ENCODE results near the gene SWAP70.

The SWAP70 gene

DNA sequence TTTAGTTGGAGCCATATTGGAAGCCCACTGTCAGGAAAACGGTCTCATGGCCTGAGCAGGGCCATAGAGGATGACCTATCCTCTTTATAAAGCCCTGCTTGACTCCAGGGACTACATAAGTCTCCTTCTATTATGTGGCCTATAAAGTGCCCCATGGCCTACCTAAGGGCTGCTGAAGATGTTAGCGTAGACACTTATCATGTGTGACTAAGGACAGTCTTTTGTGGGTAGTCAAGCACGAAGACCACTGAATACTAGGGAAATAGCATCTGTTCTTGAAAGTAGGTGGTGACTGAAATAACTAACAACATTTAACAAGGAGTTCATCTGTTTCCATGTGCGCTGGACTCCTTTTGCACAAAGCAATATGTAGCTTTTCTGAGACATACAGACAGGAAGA lies 117.1 kb downstream of the SWAP70 start:
- no peak for DNase-seq

- DNase-seq, result no peak
Observed at GRCh38 chr11:9783986-9784385, 120.1 kb downstream of the SWAP70 start.

GRCh38 chr11:9784602-9785315 lies 120.9 kb downstream of the SWAP70 start:
- DNase-seq, result no peak

- DNase-seq, result no peak
Observed at GRCh38 chr11:9787260-9787659, 123.4 kb downstream of the SWAP70 start.

GRCh38 chr11:9787981-9788521 lies 124.2 kb downstream of the SWAP70 start:
- DNase-seq, result no peak

DNA sequence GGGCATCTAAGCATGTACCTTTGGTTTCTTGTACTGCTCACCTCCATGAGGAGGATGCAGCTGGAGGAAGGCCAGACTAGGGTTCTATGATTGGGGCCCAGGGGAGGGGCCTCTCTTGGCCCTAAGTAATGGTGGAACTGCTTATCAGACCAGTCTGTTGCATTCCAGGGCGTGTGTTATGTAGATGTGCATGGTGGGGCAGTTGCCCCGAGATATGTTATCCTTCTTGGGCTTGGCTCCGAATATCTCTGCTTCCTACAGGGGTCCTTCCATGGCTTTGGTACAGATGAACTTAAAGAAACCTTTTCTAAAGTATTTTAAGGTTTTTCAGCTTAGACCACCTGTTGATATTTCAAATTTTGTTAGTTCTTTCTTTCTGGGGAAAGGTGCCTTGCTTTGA lies 126.0 kb downstream of the SWAP70 start:
- DNase-seq, result no peak

DNA sequence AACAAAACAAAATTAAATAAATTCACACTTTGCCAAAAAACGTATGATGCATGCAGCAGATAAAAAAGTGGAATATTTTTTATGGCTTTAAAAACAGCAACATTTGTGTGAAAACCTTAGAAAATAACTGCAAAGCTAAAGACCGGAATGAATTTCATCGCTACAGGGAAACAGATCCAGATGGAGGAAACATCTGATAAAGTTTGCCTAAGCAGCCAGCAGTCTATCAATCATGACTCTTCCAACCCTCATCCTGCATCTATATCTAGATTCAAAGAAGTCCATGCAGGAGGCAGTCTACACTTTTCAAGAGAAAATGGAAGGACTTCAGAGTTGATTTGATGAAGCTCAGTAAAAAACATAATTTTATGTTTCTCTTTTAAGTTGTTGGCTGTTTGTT lies 126.8 kb downstream of the SWAP70 start:
- DNase-seq, result no peak

GRCh38 chr11:9796266-9796665 lies 132.4 kb downstream of the SWAP70 start:
- no peak for DNase-seq

DNA sequence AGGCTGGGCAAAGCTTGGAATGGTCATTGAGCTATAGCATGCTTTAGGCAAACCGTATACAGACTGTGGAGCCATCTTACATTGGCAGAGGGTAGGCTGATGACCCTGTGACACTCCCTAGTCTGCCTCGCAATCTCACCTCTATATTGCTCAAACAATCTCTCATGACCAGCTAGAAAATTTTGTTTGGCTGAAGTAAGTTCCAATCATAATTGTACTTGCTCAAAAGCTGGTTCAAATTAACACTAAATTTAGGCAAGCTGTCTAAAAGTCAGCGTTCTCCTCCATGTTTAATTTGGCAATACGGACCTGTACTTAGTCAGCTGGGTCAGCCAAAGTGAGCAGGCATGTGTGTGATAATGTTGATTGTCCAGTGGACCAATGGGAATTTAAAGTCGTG lies 133.0 kb downstream of the SWAP70 start:
- no peak for DNase-seq

GRCh38 chr11:9797300-9797699 lies 133.4 kb downstream of the SWAP70 start:
- DNase-seq, result no peak

DNA sequence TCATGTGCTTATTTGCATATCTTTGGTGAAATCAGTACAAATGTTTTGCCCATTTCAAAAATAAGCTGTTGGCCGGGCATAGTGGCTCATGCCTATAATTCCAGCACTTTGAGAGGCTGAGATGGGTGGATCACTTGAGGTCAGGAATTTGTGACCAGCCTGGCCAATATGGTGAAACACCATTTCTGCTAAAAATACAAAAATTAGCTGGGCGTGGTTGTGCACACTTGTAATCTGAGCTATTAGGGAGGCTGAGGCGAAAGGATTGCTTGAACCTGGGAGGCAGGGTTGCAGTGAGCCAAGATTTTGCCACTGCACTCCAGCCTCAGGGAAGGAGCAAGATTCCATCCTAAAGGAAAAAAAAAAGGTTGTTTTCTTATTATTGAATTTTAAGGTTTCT lies 136.0 kb downstream of the SWAP70 start:
- no peak for DNase-seq

- DNase-seq, result no peak
Observed at GRCh38 chr11:9802291-9802861, 138.5 kb downstream of the SWAP70 start.

Data from DMS153 (cell line).